GM12891 (cell line): ENCODE results near the gene MGAT2. TPM values are rescaled to one million over a fixed set of nuclear protein-coding genes. Genes with fewer than 3 reads are reported as not detected.
"Not testable (repeated sequence)": the region's sequence is repeated elsewhere in the genome, so short reads cannot be mapped to it uniquely, and the experiment has no call there.

ENCODE experiments used
- DNase-seq: peaks from one replicate; pipeline ENCODE4 v3.0.0; 2011; ENCODE audit warnings: low spot score; ENCODE audit not compliant: insufficient read length
- FAIRE-seq: peaks from 2 replicates; lab custom pipeline; 2011; peaks lifted over from hg19 to GRCh38; lab: Jason Lieb, UNC
- PAX5 ChIP-seq: IDR thresholded peaks from 2 replicates; pipeline ENCODE4 v1.6.1; 2011; ENCODE audit warnings: low read length, moderate library complexity, mild to moderate bottlenecking; ENCODE audit not compliant: insufficient read depth, severe bottlenecking
- POLR2A ChIP-seq: IDR thresholded peaks from 2 replicates; pipeline ENCODE4 v1.6.1; 2011; ENCODE audit warnings: low read depth, low read length, control low read depth
- POLR2AphosphoS5 ChIP-seq: IDR thresholded peaks from 2 replicates; pipeline ENCODE4 v1.6.1; 2011; ENCODE audit warnings: low read depth, low read length, control low read depth
- POU2F2 ChIP-seq: IDR thresholded peaks from 2 replicates; pipeline ENCODE4 v1.6.1; 2011; ENCODE audit warnings: low read depth, mild to moderate bottlenecking, control low read depth, low read length, moderate library complexity
- SPI1 ChIP-seq: IDR thresholded peaks from 2 replicates; pipeline ENCODE4 v1.6.1; 2011; ENCODE audit warnings: low read depth, low read length, control low read depth
- TAF1 ChIP-seq: IDR thresholded peaks from 2 replicates; pipeline ENCODE4 v1.6.1; 2011; ENCODE audit warnings: low read depth, low read length, control low read depth
- polyA plus RNA-seq: library from polyadenylated mRNA; unstranded; fragments of >200 nt; gene quantifications from one replicate; pipeline ENCODE4 v1.2.1, GENCODE V29; 2012; ENCODE audit warnings: low read depth, missing spikeins, inconsistent platforms; ENCODE audit not compliant: missing spikeins

Gene MGAT2
- polyA plus RNA-seq: 23.4 TPM

GRCh38 chr14:49620182-49621113, at the start of gene MGAT2, which contains the start of gene RPL36AL:
Gene MGAT2, plus strand, starts transcription at chr14:49620799. Its CDS starts 470 bp downstream, at chr14:49621269.
Gene RPL36AL, minus strand, starts transcription at chr14:49620626. Its CDS starts 1,522 bp downstream, at chr14:49619104.
- peak; percentile 90 for DNase-seq
- FAIRE-seq: peak; percentile 95
- peak; percentile 54; the same call in 1 of the 2 replicates for TF ChIP-seq POU2F2
- peak; percentile 96 for TF ChIP-seq TAF1
- peak; percentile 97 for TF ChIP-seq POLR2AphosphoS5
- TF ChIP-seq POLR2A: peak; percentile 96
- TF ChIP-seq SPI1: peak; percentile 80
- no peak for TF ChIP-seq PAX5

- DNase-seq (no peak), FAIRE-seq (no peak)
- TF ChIP-seq TAF1: no peak
- TF ChIP-seq SPI1: no peak
- TF ChIP-seq POLR2A: no peak
- no peak for TF ChIP-seq POU2F2
- TF ChIP-seq PAX5: no peak
Observed at GRCh38 chr14:49574038-49574437, 46.6 kb upstream of the MGAT2 start.

GRCh38 chr14:49578141-49578540, 42.5 kb upstream of the MGAT2 start:
- FAIRE-seq: no peak
- TF ChIP-seq SPI1 (no peak), PAX5 (no peak), POLR2AphosphoS5 (no peak), TAF1 (no peak)

GRCh38 chr14:49579841-49580240, 40.8 kb upstream of the MGAT2 start:
- FAIRE-seq: no peak
- TF ChIP-seq POU2F2 (no peak), POLR2A (no peak), TAF1 (no peak), POLR2AphosphoS5 (no peak), SPI1 (no peak), PAX5 (no peak)
- no peak for DNase-seq

More at GRCh38 chr14:49578141-49578540, 42.5 kb upstream of the MGAT2 start:
- DNase-seq: no peak

- FAIRE-seq (no peak), DNase-seq (no peak)
- TF ChIP-seq POU2F2 (no peak), SPI1 (no peak), POLR2A (peak; percentile 36; the same call in 1 of the 2 replicates), PAX5 (no peak), POLR2AphosphoS5 (0 out of 2 replicates have a peak, but pooled peaks have one; percentile 50)
Observed at GRCh38 chr14:49581209-49582112, 39.1 kb upstream of the MGAT2 start.

GRCh38 chr14:49582113-49582977, 38.3 kb upstream of the MGAT2 start:
- TF ChIP-seq PAX5 (no peak), POLR2A (peak; percentile 70), POLR2AphosphoS5 (peak; percentile 83), SPI1 (no peak), POU2F2 (0 out of 2 replicates have a peak, but pooled peaks have one; percentile 5), TAF1 (no peak)
- FAIRE-seq (no peak), DNase-seq (no peak)

- FAIRE-seq (no peak), DNase-seq (no peak)
- no peak for TF ChIP-seq POLR2AphosphoS5
- TF ChIP-seq PAX5: no peak
- no peak for TF ChIP-seq POLR2A
- no peak for TF ChIP-seq SPI1
- no peak for TF ChIP-seq POU2F2
- no peak for TF ChIP-seq TAF1
Observed at GRCh38 chr14:49583629-49584028, 37.0 kb upstream of the MGAT2 start.

GRCh38 chr14:49584058-49584457, 36.5 kb upstream of the MGAT2 start:
- FAIRE-seq: no peak
- TF ChIP-seq PAX5: no peak
- TF ChIP-seq POLR2A: no peak
- TF ChIP-seq SPI1: no peak
- TF ChIP-seq POLR2AphosphoS5: no peak
- TF ChIP-seq TAF1: no peak
- no peak for DNase-seq

- not testable (repeated sequence) for FAIRE-seq, DNase-seq
Observed at GRCh38 chr14:49584981-49585640, 35.5 kb upstream of the MGAT2 start.
